ENCODE results near the gene TMX1. TPM values are rescaled to one million over a fixed set of nuclear protein-coding genes. Genes with fewer than 3 reads are reported as not detected.

Gene TMX1
- polyA plus RNA-seq, 1 donor = 26.6 TPM

DNA sequence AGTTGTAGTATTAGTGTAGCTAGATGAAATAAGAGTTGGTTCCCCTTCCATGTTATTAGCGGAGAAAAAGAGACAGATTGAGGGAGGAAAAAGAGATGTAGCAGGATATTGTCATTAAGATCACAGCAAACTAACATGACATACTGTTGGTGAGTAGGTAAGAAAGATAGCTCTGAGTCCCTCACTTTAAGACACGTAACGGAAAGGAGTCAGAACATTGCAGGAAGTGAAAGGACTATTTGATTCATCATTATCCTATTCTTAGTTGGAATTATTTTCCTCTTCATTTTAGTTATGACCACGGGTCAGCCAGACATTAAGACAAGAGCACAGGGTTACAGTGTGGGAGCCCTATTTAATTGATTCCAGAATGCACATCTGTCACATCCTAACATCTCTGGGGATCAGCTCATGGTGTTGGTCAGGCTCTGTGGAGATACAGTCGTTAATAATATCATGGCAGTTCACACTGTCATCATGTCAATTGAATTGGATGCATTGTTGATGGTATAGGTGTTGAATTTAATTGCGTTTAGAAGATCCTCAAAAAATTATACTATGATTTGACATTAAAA lies 55.0 kb downstream of the TMX1 start:
- no peak for DNase-seq

DNA sequence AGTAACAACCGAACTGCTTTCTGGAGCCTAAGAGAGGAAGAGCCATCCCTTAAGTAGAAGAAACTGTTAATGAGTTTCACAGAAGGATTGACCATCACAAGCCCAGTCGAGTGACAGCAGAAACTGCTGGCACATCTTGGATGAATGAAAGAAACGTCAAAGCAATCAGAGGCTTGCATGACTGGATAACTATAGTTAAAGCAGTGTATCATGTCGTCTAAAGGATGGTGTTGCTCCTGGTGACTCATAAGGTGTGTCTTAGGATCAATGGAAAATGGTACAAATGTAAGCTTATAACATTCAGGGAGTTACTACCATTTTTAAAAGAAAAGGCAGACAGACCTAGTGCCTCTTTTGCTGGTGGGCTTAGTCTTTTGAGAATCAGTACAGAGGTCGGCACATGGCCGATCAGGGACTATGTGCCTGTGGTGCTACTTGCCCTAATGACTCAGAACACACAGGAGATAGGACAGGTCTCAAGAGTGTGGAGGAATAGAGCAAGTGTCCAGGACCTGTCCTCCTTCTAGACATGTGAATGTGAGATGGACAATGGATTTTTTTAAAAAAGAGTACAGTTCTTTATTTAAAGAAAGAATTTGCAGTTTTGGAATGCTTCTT lies 55.7 kb downstream of the TMX1 start:
- DNase-seq = no peak

DNA sequence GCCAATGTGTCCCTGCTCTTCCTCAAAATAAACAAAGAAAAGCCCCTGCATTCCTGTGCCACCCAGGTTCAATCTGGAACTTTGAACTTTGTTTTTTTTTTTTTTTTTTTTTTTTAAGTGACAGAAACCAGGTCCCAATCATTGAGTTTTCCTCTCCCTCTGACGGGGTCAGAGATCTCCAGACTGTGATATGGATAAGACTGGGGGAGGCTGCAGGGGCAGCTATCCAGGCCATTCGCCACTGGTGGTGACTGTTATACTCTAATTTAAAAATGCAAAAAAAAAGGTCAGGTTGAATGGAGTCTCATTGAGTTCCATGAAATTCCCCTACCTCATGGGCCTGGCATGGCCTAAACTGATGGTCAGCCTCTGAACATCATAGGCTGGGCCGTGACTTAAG lies 57.0 kb downstream of the TMX1 start:
- no peak for DNase-seq

DNA sequence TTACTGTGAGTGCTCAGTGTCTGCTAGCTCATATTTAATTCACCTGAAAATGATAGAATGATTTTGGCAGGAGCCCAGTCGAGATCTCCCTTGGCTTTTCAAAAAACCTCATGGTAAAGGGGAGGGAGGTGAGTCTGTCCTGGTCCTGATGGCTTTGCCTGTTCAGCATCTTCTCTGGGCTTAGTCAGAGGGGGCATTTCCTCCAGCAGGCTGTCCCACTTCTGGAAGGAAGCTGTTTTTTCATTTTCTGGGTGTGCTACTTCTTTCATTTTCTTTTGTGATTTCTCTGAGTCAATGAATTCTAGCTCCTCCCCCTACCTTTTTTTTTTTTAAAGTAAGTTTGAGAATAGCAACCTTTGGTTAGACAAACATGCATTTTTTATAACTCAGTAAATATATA lies 58.8 kb downstream of the TMX1 start:
- DNase-seq = no peak

GRCh38 chr14:51302295-51303030 lies 62.4 kb downstream of the TMX1 start:
- DNase-seq = no peak

GRCh38 chr14:51304438-51304837 lies 64.4 kb downstream of the TMX1 start:
- no peak for DNase-seq

DNA sequence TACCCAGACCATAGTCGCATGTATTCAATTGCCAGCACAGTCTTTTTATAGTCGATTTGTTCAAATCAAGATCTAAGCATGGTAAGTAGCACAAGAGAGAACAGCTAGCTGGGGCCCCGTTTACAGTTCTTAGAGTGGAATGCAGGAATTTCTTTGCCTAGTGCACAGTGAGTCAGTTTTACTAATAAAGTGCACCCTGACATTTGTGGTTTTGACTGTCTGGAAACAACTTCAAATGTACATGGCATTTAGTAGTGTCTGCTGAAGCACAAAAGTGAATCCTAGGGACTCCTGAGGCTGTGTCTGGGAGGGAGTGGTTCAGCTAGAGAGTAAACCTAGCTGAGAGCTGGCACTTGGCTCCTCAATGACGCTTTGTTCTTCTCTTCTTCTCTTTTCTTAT lies 64.9 kb downstream of the TMX1 start:
- no peak for DNase-seq

GRCh38 chr14:51305751-51306150 lies 65.7 kb downstream of the TMX1 start:
- DNase-seq = no peak

Other genes starting within 250 kb of the TMX1 start
- gene TRIM9, start 145.1 kb upstream of the TMX1 start, polyA plus RNA-seq (ENCODE audit: insufficient read length) = 2.0 TPM

All from hindlimb muscle (tissue), 1 donor.